Stimulated activated CD4-positive, alpha-beta T cell treated with anti-CD3 and anti-CD28 coated beads, Interleukin-2, amount 100 ng/mL, for 4 hours (primary cell): ENCODE data around the gene GJA4.

Source experiments
- DNase-seq: peaks from one replicate; pipeline ENCODE4 v3.0.0-alpha.2; 2020; ENCODE audit warnings: low read depth

Gene GJA4

GRCh38 chr1:34792868-34793727 lies at the start of gene GJA4:
GJA4 (plus strand) TSS chr1:34792999; CDS start chr1:34794214, 1,215 bp downstream.
- DNase-seq, result no peak

DNA sequence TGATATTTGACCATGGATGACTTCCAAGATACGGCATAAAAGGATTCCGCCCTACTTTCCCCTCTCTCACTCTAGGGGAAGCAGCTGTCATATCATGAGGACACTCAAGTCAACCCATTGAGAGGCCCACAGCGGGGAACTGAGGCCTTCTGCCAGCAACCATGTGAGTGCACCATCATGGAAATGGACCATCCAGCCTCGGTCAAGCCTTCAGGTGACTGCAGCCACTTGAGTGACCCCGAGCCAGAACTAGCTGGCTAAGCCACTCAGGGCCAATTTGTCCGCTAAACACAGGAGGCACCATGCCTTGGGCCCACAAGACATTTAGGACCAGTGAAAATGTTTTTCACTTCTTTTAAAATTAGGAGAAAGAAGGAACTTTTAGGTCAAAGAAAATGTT lies 49.0 kb upstream of the GJA4 start:
- DNase-seq, result no peak

GRCh38 chr1:34744851-34745250 lies 47.9 kb upstream of the GJA4 start:
- DNase-seq, result no peak

- no peak for DNase-seq
Observed at GRCh38 chr1:34745666-34746065, 47.1 kb upstream of the GJA4 start.

DNA sequence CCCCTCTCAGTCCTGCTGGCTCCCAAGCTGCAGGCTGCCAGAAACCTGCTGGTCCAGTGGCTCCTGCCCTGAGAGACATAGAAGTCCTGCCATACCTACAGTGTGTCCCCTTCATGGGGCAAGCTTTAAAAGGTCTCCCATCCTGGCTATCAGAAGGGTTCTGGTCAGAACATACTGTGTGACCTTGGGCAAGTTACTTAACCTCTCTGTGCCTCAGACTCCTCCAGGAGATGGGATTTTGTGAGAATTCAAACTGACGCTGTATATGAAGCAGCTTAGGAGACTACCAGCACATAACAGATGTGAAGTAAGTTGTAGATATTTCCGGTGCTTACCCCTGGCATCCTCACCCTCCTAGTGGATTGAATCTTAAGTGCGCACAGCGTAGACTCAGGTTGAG lies 46.7 kb upstream of the GJA4 start:
- DNase-seq, result no peak

GRCh38 chr1:34746785-34747637 lies 45.8 kb upstream of the GJA4 start:
- DNase-seq, result no peak

GRCh38 chr1:34747638-34747941 lies 45.2 kb upstream of the GJA4 start:
- no peak for DNase-seq

- DNase-seq, result no peak
Observed at GRCh38 chr1:34749992-34750391, 42.8 kb upstream of the GJA4 start.

DNA sequence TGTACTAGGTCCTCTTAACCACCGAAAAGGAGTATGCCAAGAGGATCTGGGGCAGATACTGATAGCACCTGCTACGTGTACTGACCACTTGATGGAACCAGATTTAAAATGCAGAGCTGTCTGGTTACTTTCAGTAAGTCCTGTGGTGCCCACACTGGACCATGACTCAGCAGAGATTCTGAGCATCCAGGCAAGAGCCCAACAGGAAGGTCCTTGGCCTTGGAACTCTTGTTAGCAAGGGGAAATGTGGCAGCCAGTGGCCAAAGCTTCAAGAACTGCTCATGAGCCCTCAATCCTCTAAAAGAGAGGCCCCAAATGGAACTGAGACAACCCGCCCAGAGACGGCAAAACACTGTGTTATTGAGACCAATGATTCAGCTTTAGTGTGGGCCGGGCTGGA lies 42.2 kb upstream of the GJA4 start:
- no peak for DNase-seq

DNA sequence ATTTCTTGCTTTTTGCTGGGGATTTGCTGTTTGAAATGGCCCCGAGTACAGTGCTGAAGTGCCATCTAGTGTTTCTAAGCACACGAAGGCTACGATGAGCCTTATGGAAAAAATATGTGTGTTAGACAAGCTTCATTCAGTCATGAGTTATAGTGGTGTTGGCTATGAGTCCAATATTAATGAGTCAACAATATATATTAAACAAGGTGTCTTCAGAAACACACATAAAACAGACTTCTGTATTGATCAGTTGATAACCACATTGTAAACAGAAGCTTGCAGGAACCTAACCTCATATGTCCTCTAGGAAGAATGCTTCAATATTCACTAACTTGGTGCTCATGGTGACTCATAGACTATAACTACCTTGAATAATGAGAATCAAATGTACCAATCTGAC lies 39.6 kb upstream of the GJA4 start:
- no peak for DNase-seq

DNA sequence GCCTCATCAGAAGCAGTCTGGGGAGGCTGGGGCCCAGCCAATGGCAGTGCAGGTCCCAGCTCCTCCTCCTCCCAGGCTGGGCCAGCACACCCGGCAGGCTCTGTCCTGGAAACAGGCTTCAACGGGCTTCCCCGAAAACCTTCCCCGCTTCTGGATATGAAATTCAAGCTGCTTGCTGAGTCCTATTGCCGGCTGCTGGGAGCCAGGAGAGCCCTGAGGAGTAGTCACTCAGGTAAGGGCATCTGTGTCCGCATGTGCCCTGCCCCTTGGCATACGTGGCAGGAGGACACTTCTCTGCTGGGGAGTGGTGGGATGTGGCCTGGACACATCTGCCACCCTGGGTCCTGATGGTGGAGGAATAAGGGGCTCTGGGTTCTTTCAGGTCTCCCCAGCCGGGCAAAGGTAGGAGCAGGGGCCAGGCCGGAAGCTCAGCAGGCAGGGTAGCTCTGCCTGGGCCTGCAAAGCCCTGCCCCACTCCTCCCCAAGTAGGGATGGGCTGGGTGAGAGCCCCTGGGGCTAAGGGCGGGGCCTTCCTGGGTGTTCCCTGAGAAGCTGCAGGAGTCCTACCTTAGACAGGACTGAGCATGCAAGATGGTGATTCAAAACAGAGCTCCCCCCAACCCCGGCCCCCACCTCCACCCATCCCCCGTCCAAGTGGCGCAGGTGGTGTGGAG lies 37.7 kb upstream of the GJA4 start, which contains the start of gene GJB5:
Gene GJB5, plus strand, starts transcription at position 84 of the 674 bp plus-strand sequence. CDS start 2,284 bp downstream, outside the sequence.
- DNase-seq, result no peak

DNA sequence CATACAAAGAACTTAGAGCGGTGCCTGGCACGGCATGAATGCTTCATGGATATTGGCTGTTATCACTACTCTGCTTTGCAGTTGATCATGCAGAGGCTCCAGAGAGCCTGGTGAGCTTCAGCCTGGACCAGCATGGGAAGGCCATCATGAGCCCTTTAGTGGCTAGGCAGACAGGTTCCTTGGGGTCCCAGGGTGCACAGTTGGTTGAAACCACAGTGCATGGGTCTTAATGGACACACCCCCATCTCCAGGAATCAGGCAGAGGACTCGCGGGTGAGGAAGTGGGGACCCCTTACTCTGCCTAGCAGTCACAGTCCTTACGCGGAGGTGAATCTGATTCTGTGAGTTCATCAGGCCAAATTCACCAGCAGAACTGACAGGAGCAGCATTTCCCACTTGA lies 36.8 kb upstream of the GJA4 start:
- no peak for DNase-seq

GRCh38 chr1:34757386-34757785 lies 35.4 kb upstream of the GJA4 start:
- DNase-seq, result no peak

- no peak for DNase-seq
Observed at GRCh38 chr1:34758751-34759150, 34.0 kb upstream of the GJA4 start.

DNA sequence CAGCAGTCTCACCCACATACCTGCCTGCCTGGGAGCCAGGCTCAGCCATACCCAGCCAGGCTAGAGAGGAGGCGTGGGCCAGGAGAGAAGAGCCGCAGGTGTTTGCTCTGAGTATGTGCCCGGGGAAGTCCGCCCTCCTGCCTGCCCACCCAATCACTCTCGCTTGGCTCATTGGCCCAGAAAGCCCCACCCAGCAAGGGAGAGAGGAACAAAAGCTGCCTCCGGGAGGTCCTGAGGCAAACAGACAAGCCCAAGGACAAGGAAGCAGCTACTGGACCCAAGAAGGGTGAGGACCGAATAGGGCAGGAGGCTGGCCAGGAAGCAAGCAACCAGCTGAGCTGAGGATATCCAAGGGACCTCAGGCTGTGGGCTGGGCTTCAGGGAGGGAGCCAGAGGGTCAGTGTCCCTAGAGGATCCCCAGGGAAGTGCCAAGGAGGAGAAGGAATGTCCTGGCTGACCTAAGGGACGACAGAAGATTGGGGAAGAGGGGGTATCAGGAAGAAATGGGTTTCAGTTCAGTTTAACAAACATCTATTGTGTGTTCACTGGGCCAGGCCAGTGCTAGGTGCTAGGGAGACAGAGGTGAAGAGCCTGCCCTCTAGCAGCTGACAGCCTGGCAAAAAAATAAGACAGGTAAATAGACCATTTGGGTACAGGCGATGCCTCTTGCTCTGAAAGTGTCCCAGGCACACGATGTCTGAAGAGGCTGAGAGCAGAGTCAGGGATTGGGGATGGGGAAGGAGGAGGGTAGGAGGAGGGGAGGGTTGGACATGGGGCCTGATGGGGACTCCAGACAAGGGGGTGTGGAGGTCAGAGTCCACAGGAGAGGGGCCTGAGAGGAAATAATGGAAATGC lies 33.1 kb upstream of the GJA4 start, which contains the start of gene GJB4:
Gene GJB4, plus strand, starts transcription at position 238 of the 855 bp plus-strand sequence. CDS start 1,515 bp downstream, outside the sequence.
- DNase-seq, result no peak

DNA sequence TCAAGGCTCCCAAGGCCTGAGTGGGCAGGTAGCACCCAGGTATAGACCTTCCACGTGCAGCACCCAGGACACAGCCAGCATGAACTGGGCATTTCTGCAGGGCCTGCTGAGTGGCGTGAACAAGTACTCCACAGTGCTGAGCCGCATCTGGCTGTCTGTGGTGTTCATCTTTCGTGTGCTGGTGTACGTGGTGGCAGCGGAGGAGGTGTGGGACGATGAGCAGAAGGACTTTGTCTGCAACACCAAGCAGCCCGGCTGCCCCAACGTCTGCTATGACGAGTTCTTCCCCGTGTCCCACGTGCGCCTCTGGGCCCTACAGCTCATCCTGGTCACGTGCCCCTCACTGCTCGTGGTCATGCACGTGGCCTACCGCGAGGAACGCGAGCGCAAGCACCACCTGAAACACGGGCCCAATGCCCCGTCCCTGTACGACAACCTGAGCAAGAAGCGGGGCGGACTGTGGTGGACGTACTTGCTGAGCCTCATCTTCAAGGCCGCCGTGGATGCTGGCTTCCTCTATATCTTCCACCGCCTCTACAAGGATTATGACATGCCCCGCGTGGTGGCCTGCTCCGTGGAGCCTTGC lies 31.5 kb upstream of the GJA4 start:
- DNase-seq, result no peak

DNA sequence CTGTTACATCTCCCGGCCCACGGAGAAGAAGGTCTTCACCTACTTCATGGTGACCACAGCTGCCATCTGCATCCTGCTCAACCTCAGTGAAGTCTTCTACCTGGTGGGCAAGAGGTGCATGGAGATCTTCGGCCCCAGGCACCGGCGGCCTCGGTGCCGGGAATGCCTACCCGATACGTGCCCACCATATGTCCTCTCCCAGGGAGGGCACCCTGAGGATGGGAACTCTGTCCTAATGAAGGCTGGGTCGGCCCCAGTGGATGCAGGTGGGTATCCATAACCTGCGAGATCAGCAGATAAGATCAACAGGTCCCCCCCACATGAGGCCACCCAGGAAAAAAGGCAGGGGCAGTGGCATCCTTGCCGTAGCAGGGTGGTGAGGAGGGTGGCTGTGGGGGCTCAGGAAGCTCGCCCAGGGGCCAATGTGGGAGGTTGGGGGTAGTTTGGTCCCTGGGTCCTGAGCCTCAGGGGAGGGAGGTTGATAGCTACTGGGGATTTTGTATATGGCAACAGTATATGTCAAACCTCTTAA lies 31.0 kb upstream of the GJA4 start:
- no peak for DNase-seq

- no peak for DNase-seq
Observed at GRCh38 chr1:34762474-34763141, 30.2 kb upstream of the GJA4 start.

DNA sequence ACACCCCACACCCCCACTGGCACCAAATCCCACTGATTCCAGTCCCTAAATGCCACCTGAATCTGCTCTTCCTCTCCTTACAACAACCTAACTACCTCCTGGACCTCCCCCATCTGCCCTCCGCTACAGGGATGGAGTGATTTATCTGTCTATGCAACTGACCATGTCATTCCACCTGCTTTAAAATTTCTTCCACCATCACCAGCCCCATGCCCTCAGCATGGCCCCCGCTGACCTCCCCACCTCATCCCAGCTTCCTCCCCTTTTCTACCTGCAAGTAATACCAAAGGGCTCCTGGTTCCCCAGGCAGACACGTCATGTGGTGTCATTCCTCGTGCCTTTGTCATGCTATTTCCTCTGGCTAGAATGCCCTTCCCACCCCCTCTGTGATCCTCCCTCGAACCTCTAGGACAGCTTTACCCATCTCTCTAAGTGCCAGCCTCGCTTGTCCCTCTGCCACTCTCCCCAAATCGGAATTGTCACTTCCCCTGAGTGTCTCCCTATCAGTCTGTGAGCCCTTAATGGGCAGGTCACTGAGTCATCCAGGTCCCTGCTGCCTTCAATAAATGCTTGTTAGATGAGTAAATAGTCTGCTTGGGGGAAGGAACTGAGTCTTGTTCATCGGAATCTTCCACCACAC lies 29.5 kb upstream of the GJA4 start:
- DNase-seq, result no peak

- no peak for DNase-seq
Observed at GRCh38 chr1:34768856-34769255, 23.9 kb upstream of the GJA4 start.
